AG09309 (cell line): ENCODE data around the gene ANO10.
A peak's percentile ranks its signal among the peaks of the same experiment; 100 is the strongest.
"Not testable (repeated sequence)": the region's sequence is repeated elsewhere in the genome, so short reads cannot be mapped to it uniquely, and the experiment has no call there.

Experiments
- DNase-seq: peaks from one replicate; pipeline ENCODE4 v3.0.0-alpha.2; 2010; ENCODE audit warnings: low read depth
- H3K4me3 ChIP-seq: 2 replicates; pipeline ENCODE4 v1.5.1; 2011; ENCODE audit warnings: mild to moderate bottlenecking, low read depth, low read length, moderate library complexity; ENCODE audit not compliant: control insufficient read depth
- CTCF ChIP-seq: IDR thresholded peaks from 2 replicates; pipeline ENCODE4 v1.5.1; 2011; ENCODE audit warnings: mild to moderate bottlenecking, low read depth, low read length, inconsistent platforms; ENCODE audit not compliant: insufficient read depth, control insufficient read depth; ENCODE audit errors: missing control alignments

The ANO10 gene

GRCh38 chr3:43499256-43499655 lies 122.6 kb downstream of the ANO10 start:
- TF ChIP-seq CTCF, result no peak
- no peak for DNase-seq

GRCh38 chr3:43497905-43498365 lies 123.9 kb downstream of the ANO10 start:
- no peak overlapping the region for H3K4me3 ChIP-seq
- TF ChIP-seq CTCF, result no peak
- peak; percentile 3 for DNase-seq

More at GRCh38 chr3:43499256-43499655, 122.6 kb downstream of the ANO10 start:
- no peak overlapping the region for H3K4me3 ChIP-seq

- TF ChIP-seq CTCF, result no peak
- H3K4me3 ChIP-seq, result no peak overlapping the region
- DNase-seq, result no peak
Measured at GRCh38 chr3:43497422-43497821, 124.4 kb downstream of the ANO10 start.

GRCh38 chr3:43496740-43497375 lies 125.0 kb downstream of the ANO10 start:
- TF ChIP-seq CTCF, result no peak
- H3K4me3 ChIP-seq, result no peak overlapping the region
- DNase-seq, result no peak

- not testable (repeated sequence) for H3K4me3 ChIP-seq, DNase-seq
Measured at GRCh38 chr3:43492932-43493331, 128.9 kb downstream of the ANO10 start.

GRCh38 chr3:43491807-43492206 lies 130.0 kb downstream of the ANO10 start:
- not testable (repeated sequence) for H3K4me3 ChIP-seq, DNase-seq

- no peak overlapping the region for H3K4me3 ChIP-seq
- DNase-seq, result no peak
Measured at GRCh38 chr3:43490640-43491185, 131.1 kb downstream of the ANO10 start.

More at GRCh38 chr3:43490640-43491185, 131.1 kb downstream of the ANO10 start:
- TF ChIP-seq CTCF, result no peak
